HG02981 (cell line): ENCODE measurements around the gene TRIM3.
A peak's percentile ranks its signal among the peaks of the same experiment; 100 is the strongest.
"Not testable (repeated sequence)": the region's sequence is repeated elsewhere in the genome, so short reads cannot be mapped to it uniquely, and the experiment has no call there.

Source experiments
- ATAC-seq: cut with Tn5 transposase; IDR thresholded peaks from one replicate; pipeline ENCODE4 v1.9.1; 2021; ENCODE audit warnings: mild to moderate bottlenecking, moderate library complexity; ENCODE audit not compliant: unreplicated experiment

Gene TRIM3

DNA sequence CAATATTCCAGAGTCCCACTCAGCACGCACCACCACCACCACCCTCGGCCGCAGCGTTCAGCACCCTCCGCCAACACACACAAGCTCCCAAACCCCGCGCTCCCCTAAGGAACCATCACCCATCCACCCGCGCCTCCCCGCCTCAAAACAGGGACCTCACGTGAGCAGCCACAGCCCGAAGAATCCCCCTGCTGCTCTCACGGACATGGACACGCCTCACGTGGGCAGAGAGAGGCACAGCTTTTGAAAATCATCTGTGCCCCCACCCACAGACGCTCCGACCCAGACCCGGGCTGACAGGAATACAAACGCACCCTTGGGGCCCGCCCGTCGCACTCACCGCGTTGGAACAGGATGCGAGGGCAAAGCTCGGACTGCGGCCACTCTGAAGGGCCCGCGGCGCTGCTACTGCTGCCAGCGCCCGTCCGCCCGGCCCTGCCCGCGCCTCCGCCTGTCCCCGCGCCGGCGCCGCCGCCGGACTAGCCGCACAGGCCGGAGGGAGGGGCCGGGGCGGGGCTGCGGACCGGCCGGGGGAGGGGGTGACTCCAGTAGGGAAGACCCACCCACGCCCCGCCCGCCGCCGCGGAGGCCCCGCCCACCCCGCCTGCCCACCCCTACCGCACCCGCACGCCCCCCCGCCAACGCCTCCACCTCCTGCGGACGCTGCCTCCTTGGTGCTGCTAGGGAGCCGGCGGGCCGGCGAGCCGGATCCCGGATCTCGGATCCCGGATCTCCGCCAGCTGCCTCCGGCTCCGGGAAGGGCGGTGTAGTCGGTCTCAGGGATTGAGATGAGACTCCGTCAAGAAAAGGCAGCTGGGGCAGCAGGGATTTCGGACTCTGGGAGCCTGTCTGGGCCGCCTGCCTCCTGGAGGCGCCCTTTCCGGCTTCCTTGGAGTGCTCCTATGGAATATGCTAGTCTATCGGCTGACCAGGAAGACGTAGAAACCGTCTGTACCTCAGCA lies at the start of gene TRIM3:
Gene TRIM3 (minus strand): TSS at position 491 of the 962 bp plus-strand sequence. CDS start 8,246 bp downstream, outside the sequence.
- peak; percentile 54 for ATAC-seq

DNA sequence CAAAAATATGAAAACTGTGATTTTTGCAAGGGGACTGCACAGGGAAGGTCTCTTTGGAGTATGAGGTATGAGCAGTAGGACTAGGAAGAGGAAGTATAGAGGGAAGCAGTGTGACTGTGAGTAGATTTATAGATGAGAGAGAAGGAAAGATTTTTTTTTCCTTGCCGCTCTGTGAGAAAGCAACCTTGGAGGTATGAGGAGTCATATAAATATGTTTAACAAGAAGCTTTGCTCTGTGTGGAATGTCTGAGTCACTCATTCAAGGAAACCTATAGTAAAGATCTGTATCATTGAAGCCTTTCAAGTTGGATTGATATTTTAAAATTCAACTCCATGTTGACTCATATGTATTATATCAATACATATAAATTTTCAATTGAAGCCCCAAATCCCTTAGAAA lies 49.5 kb upstream of the TRIM3 start:
- ATAC-seq = no peak

DNA sequence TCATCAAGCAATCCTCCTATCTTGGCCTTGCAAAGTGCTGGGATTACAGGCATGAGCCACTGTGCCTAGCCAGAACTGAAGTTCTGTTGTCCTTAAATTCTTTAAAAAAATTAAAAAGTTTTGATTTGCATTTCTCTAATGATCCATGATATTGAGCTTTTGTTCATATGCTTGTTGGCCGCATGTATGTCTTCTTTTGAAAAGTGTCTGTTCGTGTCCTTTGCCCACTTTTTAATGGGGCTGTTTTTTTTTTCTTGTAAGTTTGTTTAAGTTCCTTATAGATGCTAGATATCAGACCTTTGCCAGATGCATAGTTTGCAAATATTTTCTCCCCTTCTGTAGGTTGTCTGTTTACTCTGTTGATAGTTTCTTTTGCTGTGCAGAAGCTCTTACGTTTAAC lies 48.2 kb upstream of the TRIM3 start:
- ATAC-seq = not testable (repeated sequence)

DNA sequence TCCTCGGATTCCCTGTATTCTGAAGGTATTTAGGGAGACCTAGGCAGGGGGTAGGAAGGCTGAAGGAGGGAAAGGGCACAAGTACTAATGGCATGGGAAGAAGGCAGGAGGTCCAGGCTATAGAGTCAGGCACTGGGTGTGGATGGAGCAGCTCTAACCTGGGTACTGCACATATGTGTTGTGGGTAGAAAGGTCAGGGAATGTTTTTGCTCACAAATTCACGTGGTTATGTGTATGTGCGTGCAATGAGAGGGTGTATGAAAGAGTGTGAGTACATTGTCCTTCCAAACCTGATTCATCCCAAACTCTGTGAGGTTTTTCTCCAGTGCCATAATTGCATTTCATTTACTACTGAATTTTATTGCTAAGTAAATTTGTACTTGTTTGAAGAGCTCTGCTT lies 46.5 kb upstream of the TRIM3 start:
- no peak for ATAC-seq

DNA sequence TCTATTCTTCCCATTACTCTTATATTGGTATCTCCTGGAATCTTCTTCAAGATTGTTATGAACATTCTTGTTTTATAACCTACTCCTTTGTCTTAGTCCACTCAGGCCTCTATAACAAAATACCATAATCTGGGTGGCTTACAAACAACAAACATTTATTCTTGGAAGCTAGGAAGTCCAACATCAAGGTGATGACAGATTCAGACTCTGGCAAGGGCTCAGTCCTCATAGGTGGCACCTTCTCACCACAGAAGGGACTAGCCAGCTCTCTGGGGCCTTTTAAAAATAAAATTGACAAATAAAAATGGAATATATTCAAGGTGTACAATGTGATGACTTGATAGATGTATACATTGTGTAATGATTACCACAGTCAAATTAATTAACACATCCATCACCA lies 43.1 kb upstream of the TRIM3 start:
- ATAC-seq = no peak

DNA sequence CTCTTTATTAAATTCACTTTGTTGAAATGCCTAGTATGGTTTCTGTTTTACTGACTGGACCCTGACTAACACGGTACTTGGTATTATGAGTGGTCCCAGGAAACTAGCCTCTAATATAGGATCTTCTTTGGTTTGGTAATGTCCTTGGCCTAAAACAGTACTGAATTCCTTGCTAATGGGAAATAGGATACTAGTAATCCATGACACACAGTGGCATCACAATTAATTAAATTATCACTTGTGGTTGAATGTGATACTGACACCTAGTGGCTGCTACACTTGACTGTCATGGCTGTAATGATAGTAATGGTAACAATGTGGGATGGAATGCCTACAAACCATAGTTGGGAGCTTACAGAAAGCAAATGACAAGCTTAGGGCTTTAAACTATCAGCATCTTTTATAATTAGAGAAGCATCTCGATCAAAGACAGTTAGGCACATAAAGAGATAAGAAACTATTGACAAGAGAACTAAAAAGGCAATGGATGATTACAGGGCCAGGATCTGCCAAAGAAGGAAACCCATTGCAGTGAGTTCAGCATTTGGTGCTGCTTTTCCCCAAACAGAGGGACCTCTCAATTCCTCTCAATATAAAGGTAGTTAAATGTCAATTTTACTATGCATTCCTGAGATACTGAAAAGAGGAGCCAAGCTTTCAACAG lies 32.0 kb upstream of the TRIM3 start:
- peak; percentile 65 for ATAC-seq

DNA sequence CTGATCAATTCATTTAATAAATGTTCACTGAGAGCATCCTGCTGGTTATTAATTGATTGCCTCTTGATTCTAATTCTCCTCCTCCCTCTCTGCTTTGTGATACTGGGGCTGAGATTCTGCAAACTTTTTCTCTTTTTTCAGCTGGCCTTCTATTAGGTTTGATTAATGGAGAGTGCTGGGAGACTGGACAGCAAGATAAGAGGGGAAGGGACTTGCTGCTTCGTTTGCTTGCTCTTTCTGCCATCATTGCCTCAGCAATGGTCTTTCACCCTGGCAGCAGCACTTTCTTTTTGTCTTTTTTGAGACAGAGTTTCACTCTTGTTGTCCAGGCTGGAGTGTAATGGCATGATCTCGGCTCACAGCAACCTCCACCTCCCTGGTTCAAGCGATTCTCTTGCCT lies 30.4 kb upstream of the TRIM3 start:
- no peak for ATAC-seq

DNA sequence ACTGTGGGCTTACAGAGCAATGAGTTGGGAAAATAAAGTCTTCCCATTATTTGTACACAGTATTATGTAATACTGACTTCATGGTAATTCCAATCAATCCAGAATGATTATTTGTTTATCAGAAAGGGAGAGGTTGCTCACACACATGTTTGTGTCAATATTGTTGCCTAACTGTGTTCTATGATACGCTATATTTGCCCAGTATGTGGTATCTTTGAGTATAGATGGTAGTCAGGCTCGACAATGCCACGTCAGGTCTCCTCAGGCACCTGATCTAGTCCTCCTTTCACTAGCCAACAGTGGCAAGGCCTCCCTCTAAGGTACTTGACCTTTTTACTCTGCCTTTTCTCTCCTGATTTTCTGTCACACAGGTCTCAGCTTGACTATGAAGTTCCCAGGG lies 28.6 kb upstream of the TRIM3 start:
- no peak for ATAC-seq

DNA sequence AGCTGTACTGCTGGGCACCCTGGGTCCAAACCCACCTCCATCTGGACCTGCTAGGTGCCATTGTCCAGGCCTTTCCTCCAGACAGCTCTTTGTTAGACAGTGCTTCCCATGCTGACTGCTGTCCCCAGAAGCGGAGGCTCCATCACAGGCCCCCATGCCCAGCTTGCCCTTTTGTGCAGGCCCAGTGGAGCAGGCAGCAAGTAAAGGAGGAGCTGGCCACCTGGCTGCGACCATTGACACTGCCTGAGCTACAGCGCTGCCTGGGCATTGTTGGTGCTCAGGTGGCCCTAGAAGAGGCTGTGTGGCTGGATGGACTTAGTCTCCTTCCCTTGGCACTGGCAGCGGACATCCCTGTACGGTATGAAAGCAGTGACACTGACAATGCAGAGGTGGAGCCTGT lies 24.8 kb upstream of the TRIM3 start:
- ATAC-seq = no peak

DNA sequence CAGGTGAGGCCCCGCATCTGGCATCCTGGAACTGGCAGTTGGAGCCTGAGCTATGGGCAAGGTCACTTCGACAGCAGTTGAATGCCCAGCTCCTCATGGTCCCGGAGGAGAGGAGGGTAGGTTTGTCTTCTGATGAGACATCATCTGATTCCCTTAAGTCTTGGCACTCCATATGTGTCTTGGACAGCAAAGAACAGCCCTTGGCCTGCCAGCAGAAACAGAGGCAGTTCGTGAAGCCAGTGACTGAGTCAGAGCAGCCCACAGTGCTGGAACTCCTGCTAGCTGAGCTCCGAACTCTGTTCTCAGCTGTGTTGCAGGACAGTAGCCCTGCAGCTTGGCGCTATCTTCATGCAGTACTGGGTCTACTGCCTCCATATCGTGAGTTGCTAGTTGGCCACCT lies 24.4 kb upstream of the TRIM3 start:
- no peak for ATAC-seq

DNA sequence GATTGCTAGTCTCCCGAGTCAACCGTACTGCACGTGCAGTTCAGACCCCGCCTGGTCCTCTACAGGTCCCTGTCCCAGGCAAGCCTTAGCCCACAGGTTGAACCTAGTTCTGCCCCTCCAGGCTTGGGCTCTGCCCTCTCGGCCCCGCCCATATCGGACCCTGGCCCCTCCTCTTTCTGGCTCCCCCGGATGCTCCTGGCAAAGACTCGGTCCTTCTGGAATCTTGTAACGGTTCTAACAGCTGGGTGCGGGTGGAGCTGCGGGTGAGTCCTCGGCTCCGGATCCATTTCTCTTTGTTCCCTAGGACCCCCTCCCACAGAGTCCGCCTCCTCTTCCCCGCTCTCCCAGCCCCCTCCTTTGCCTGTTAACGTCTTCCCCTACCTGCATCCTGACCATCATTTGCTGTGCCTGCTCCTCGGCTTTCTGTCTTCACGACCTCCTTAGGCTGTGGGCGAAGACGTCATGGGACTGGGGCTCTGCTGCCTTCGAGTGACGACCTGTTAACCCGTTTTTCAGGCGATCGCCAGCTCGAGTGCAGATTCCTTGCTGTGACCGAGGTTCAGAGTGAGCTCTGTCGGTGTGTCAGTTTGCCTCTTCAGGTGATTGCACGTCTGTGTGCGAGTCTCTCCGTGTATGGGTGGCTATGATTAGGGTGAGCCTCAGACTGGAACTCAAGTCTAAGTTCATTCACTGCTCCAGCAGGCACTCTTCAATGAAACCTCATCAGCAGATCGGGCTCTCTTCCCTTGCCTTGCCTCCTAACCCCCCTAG lies 23.5 kb upstream of the TRIM3 start, which contains the start of gene DNHD1:
Gene DNHD1 (plus strand): TSS at position 212 of the 771 bp plus-strand sequence. CDS start 936 bp downstream, outside the sequence.
- ATAC-seq = no peak

DNA sequence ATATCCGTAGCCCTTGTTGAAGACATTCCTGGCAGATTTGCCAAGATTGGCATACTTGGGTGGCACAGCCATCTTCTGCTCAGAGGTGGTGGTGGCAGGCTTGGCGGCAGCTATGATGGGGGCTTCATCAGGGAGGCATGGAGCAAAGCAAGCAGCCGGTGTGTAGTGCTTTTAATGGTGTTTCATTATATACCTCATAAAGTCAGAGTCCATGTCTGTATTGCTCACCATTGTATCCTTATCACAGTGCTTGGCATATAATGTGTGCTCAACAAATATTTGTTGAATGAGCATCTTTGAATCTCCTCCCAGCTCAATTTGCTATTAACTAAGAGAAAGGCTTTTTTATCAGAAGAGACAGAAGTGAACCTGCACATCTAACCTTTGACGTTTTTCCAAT lies 15.6 kb upstream of the TRIM3 start:
- no peak for ATAC-seq

DNA sequence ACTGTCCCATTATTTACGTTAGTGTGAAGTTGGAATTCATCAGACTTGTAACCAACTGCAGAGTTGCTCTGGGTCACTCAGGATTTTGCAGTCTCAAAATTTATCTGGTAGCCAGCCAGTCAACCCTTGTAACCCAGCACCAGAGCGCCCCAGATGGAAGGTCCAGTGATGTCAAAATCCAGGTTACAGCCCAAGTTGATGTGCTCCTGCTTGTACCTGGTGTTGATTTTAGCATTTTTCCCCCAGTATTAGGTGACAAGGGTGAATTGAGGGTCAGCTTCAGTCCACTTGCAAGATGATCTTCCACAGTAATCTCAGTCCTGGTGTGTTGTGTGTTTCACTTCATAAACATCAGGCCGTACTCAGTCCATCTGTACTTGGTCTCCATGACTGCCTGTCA lies 15.1 kb upstream of the TRIM3 start:
- no peak for ATAC-seq

DNA sequence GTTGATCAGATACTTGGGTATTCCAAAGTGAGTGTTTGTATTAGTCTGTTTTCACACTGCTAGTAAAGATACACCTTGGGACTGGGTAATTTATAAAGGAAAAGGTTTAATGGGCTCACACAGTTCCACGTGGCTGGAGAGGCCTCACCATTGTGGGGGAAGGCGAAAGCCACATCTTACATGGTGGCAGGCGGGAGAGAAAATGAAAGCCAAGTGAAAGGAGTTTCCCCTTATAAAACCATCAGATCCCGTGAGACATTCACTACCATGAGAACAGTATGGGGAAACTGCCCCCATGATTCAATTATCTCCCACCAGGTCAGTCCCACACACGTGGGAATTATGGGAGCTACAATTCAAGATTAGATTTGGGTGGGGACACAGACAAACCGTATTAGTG lies 14.6 kb upstream of the TRIM3 start:
- ATAC-seq = no peak

DNA sequence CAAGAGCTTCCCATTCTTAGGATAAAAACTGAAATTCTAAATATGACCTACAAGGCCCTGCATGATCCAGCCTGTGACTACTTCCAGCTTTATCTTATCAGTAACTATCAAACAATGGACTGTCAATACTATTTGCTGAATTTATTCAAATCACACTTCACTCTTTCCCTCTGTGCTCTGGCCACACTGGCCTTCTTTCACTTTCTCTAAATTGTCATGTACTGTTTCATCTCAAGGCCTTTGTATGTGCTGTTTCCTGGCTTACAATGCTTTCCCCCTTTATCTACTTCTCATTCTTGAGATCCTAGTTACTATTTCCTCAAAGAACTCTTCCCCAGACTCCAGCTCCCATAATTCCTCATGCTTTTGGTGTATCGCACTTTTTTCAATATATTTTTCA lies 13.2 kb upstream of the TRIM3 start:
- no peak for ATAC-seq

DNA sequence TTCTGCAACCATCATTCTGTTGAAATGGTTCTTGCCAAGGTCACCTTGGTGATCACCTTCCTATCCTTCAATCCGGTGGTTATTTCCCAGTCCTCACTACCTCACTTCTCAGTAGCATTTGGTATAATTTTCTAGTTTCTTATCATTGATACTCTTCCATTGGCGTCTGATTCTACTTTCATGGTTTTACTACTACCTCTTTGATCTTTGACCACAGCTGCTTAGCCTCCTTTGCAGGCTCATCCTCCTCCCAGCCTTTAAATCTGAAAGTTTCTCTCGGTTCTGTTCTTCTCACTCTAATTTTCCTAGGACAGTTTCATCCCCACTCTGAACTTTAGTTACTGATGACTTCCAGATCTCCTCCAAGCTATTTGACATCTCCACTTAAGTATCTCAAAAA lies 12.5 kb upstream of the TRIM3 start:
- no peak for ATAC-seq

DNA sequence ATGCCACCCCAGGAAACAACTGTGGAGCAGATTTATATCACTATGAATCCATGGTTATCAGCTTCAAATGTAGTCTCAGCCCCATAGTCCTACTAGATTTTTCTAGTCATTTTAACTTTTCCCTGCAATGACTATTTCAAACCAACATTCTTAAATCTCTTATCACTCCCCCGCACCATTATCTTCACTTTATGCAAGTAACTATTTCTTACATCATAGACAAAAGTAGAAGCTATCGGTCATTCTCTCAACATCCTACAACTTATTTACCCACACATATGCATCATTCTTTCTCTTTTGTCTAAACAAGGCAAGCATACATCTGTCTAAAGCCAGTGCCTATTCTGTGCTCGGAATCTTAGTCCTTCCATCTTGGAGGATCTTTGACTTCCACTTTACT lies 11.9 kb upstream of the TRIM3 start:
- no peak for ATAC-seq

DNA sequence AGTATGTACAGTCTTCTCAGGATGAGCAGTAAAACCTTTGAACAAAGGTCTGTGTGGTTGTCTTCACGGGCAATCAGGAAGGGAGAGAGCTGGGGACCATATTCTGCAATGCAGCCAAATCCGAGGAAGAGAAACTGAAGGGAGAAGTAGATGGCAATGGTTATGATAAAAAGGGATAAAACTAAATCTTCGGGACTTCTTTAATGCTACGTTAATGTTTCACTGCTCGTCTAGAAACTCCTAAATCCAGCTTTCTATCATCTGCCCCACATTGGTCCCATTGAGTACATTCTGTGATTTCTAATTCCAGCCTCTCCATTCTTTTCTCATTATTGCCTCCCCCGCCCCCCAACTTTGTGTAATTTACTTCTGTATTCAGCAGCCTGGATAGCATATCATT lies 9.3 kb upstream of the TRIM3 start:
- ATAC-seq = no peak

DNA sequence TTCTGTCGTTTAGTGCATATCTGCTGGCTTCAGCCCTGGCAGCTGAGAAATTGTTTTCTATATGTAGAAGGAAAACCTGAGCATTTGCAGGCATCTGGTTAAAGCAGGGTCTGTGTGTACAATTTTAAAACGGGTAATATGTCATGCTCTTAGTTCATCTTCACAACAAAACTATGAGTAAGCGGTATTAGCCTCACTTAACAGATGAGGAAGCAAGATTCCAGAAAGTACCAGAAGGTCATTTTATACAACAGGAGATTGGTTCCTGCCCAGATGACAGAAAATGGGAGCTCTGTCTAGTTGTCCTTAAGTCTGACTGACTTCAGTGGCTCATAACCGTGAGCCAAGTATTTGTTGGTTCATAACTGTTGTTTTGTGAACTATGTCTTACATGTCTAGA lies 8.7 kb upstream of the TRIM3 start:
- ATAC-seq = no peak

DNA sequence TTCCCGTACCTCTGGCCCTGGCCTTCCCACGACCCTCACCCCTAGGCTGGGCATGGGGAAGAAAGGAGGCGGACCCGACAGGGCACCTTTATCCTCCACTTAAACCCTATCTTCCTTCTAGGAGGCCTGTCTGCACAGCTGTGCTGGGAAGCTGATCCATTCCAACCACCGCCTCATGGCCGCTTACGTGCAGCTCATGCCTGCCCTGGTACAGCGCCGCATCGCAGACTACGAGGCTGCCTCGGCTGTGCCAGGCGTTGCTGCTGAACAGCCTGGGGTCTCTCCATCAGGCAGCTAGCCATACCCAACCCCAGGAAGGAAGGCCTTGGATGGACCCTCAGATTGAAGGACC lies 8.2 kb upstream of the TRIM3 start:
- peak; percentile 1 for ATAC-seq
